ENCODE measurements around the gene ANKS1B.
A peak's percentile ranks its signal among the peaks of the same experiment; 100 is the strongest.

ANKS1B gene

DNA sequence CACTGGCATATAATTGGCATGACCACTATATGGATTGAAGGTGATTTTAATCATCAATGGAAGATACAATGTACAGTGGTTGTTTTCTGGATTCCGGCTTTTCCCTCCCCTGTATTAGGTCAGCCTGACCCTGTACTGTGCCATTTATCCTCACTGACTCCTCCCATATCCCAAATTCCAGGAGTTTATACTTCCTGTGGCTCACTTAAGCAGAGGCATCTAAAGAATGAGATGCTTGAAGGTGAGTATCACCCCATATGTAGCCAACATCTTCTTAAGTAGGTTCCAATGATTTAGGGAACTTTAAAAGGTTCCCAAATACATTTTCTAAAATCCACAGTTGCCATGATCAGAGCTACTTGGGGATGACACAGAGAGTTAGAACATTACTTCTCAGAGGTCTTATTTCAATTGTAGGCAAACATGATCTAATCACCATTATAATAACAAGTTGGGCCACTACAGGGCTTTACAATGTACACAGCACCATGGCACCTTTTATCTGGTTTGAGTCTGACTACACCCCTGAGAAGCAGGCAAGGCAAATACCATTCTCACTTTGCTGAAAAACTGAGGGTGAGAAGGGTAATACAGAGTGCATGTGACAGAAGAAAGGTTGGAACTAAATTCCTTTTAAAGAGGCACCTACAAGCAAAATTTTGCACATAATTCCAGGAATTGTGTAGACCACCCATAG lies 549.5 kb downstream of the ANKS1B start:
- TF ChIP-seq, protein P1, sequence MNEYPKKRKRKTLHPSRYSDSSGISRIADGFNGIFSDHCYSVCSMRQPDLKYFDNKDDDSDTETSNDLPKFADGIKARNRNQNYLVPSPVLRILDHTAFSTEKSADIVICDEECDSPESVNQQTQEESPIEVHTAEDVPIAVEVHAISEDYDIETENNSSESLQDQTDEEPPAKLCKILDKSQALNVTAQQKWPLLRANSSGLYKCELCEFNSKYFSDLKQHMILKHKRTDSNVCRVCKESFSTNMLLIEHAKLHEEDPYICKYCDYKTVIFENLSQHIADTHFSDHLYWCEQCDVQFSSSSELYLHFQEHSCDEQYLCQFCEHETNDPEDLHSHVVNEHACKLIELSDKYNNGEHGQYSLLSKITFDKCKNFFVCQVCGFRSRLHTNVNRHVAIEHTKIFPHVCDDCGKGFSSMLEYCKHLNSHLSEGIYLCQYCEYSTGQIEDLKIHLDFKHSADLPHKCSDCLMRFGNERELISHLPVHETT (tag by site-specific recombination; IDR thresholded peaks at IDR 0.05) = no peak
- no peak for TF ChIP-seq MEIS1 (CRISPR knock-in tag; IDR thresholded peaks at IDR 0.05; ENCODE audit: borderline replicate concordance)
- no peak for TF ChIP-seq HOXA7 (CRISPR knock-in tag; IDR thresholded peaks at IDR 0.05; ENCODE audit: borderline replicate concordance)
- TF ChIP-seq ZNF202 (tag by site-specific recombination; IDR thresholded peaks at IDR 0.05; ENCODE audit: borderline replicate concordance) = no peak
- no peak for TF ChIP-seq MZF1 (tag by site-specific recombination; IDR thresholded peaks at IDR 0.05; ENCODE audit: borderline replicate concordance)
- TF ChIP-seq ZBTB1 (tag by site-specific recombination; IDR thresholded peaks at IDR 0.05) = no peak
- no peak for TF ChIP-seq ZNF596 (tag by site-specific recombination; IDR thresholded peaks at IDR 0.05)
- no peak for TF ChIP-seq HOXC10 (CRISPR knock-in tag; IDR thresholded peaks at IDR 0.05)
- TF ChIP-seq ZNF707 (tag by site-specific recombination; IDR thresholded peaks at IDR 0.05) = no peak
- no peak for TF ChIP-seq ZNF585B (tag by site-specific recombination; IDR thresholded peaks at IDR 0.05)
- TF ChIP-seq SP3 (tag by site-specific recombination; IDR thresholded peaks at IDR 0.05) = no peak
- no peak for TF ChIP-seq SCRT1 (tag by site-specific recombination; IDR thresholded peaks at IDR 0.05; ENCODE audit: borderline replicate concordance)
- TF ChIP-seq ZNF132 (tag by site-specific recombination; IDR thresholded peaks at IDR 0.05; ENCODE audit: borderline replicate concordance) = no peak
- no peak for TF ChIP-seq MYNN (tag by site-specific recombination; IDR thresholded peaks at IDR 0.05; ENCODE audit: borderline replicate concordance)
- TF ChIP-seq ZNF404 (tag by site-specific recombination; IDR thresholded peaks at IDR 0.05) = no peak
- TF ChIP-seq ZNF677 (tag by site-specific recombination; IDR thresholded peaks at IDR 0.05) = no peak
- Histone ChIP-seq H3K27ac (ENCODE audit: extremely low read depth, low read depth, low read length) (no peak overlapping the region), H3K36me3 (ENCODE audit: control insufficient read depth in 2 of 2, insufficient read depth in 1 of 2, low read length in 2 of 2) (no peaks in the 10 kb centered on the region), H3K4me1 (ENCODE audit: control insufficient read depth, insufficient read depth, low read length) (no peaks in the 10 kb centered on the region), H3K9me3 (ENCODE audit: control insufficient read depth, insufficient read depth, low read depth, low read length) (no peaks in the 10 kb centered on the region), H3K4me3 (ENCODE audit: low read depth, low read length) (no peak overlapping the region)
- ChIA-PET CTCF (no interaction called here), POLR2A (no interaction called here)

DNA sequence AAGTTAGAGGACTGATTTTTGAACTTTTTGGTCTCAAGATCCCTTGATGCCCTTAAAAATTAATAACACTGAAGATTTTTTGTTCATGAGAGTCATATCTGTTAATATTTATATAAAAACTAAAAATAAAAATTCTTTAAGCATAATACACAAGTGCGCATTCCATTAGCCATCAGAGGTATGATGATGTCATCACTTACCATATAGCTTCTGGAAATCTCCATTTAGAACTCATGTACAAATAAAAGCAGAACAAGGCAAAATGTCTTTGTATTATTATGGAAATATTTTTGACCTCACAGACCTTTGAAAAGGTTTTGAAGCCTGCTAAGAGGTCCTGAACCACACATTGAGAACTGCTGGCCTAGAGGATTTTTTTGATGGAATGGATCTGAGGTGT lies 551.6 kb downstream of the ANKS1B start:
- TF ChIP-seq, protein P2, sequence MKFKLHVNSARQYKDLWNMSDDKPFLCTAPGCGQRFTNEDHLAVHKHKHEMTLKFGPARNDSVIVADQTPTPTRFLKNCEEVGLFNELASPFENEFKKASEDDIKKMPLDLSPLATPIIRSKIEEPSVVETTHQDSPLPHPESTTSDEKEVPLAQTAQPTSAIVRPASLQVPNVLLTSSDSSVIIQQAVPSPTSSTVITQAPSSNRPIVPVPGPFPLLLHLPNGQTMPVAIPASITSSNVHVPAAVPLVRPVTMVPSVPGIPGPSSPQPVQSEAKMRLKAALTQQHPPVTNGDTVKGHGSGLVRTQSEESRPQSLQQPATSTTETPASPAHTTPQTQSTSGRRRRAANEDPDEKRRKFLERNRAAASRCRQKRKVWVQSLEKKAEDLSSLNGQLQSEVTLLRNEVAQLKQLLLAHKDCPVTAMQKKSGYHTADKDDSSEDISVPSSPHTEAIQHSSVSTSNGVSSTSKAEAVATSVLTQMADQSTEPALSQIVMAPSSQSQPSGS (tag by site-specific recombination; IDR thresholded peaks at IDR 0.05; ENCODE audit: low read depth) = peak; percentile 41; the same call in 1 of the 2 replicates
- TF ChIP-seq ZNF747 (tag by site-specific recombination; IDR thresholded peaks at IDR 0.05) = no peak
- TF ChIP-seq ZNF670 (tag by site-specific recombination; IDR thresholded peaks at IDR 0.05; ENCODE audit: low read depth) = no peak
- TF ChIP-seq ZNF548 (tag by site-specific recombination; IDR thresholded peaks at IDR 0.05) = no peak
- H3K4me1 ChIP-seq (ENCODE audit: control insufficient read depth, insufficient read depth, low read length) = no peaks in the 10 kb centered on the region
- no peak overlapping the region for H3K27ac ChIP-seq (ENCODE audit: extremely low read depth, low read depth, low read length)
- ChIA-PET POLR2A (no interaction called here), CTCF (interaction anchor here (0.9 kb wide), 1 partner anchor 334 kb away, joined by 3 read pairs; no protein-coding TSS in a partner anchor)
- no peaks in the 10 kb centered on the region for H3K9me3 ChIP-seq (ENCODE audit: control insufficient read depth, insufficient read depth, low read depth, low read length)
- no peak overlapping the region for H3K4me3 ChIP-seq (ENCODE audit: low read depth, low read length)
- H3K36me3 ChIP-seq (ENCODE audit: control insufficient read depth in 2 of 2, insufficient read depth in 1 of 2, low read length in 2 of 2) = no peaks in the 10 kb centered on the region

DNA sequence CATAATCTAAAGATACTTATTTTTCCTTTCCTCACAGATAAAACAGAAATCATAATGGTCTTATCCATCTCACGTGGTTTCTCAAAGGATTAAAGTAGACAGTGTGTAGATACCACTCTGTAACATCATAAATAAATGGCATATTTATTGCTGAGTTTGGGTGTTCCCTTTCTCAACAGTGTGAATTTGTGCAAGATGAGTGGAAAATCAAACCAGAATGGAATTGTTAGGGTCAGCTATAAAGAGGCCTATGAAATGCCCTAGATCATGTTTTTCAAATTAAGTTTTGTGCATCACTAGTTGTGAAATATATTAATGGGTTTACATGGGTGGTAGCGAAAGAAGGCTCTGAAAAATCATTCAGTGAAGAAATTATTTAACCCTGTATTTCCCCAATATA lies 553.5 kb downstream of the ANKS1B start:
- H3K27ac ChIP-seq (ENCODE audit: extremely low read depth, low read depth, low read length) = no peak overlapping the region
- POLR2A ChIA-PET = no interaction called here
- CTCF ChIA-PET = interaction anchor here (0.7 kb wide), 1 partner anchor 19 kb away, joined by 3 read pairs; no protein-coding TSS in a partner anchor
- TF ChIP-seq ZNF394 (tag by site-specific recombination; IDR thresholded peaks at IDR 0.05; ENCODE audit: borderline replicate concordance) (no peak), ZNF76 (tag by site-specific recombination; IDR thresholded peaks at IDR 0.05; ENCODE audit: borderline replicate concordance, low read depth) (no peak)
- no peaks in the 10 kb centered on the region for H3K4me1 ChIP-seq (ENCODE audit: control insufficient read depth, insufficient read depth, low read length)
- no peaks in the 10 kb centered on the region for H3K9me3 ChIP-seq (ENCODE audit: control insufficient read depth, insufficient read depth, low read depth, low read length)
- H3K36me3 ChIP-seq (ENCODE audit: control insufficient read depth in 2 of 2, insufficient read depth in 1 of 2, low read length in 2 of 2) = no peaks in the 10 kb centered on the region
- H3K4me3 ChIP-seq (ENCODE audit: low read depth, low read length) = no peak overlapping the region

Measured in HEK293 (cell line).